Esophagus squamous epithelium (tissue), 5 donors: ENCODE results near the gene FN3K. TPM values are rescaled to one million over a fixed set of nuclear protein-coding genes. Genes with fewer than 3 reads are reported as not detected.

Experiments used
- DNase-seq: peaks from one replicate; lab custom pipeline; 2025; lab: John Stamatoyannopoulos, UW
- H3K27ac ChIP-seq, 4 donors: fragments of 200-600 bp; sonication (generic); one replicate each; pipeline ENCODE4 v1.5.1; 2016 to 2019; ENCODE audit warnings: mild to moderate bottlenecking in 1 of 4
- H3K27me3 ChIP-seq, 4 donors: fragments of 200-600 bp; sonication (generic); 1 replicate in 3 of 4; 2 replicates in 1 of 4; pipeline versions ENCODE4 v1.5.1 to v1.6.0; 2017 to 2021; ENCODE audit warnings: antibody characterized with exemption in 1 of 4
- H3K36me3 ChIP-seq, 3 donors: fragments of 200-600 bp; sonication (generic); one replicate each; pipeline ENCODE4 v1.5.1; 2016 to 2019
- H3K4me1 ChIP-seq, 3 donors: fragments of 200-600 bp; sonication (generic); one replicate each; pipeline ENCODE4 v1.5.1; 2017 to 2019
- H3K4me3 ChIP-seq, 4 donors: fragments of 200-600 bp; sonication (generic); 1 replicate in 3 of 4; 2 replicates in 1 of 4; pipeline ENCODE4 v1.5.1; 2016 to 2019; ENCODE audit warnings: mild to moderate bottlenecking in 2 of 4, moderate library complexity in 1 of 4
- H3K9me3 ChIP-seq, 3 donors: fragments of 200-600 bp; sonication (generic); one replicate each; pipeline ENCODE4 v1.5.1; 2016 to 2019
- POLR2A ChIP-seq, 4 donors: fragments of 450-650 bp; IDR thresholded peaks; one replicate each; pipeline ENCODE4 v1.6.1; 2017; ENCODE audit warnings: antibody characterized with exemption in 4 of 4, mild to moderate bottlenecking in 4 of 4, moderate library complexity in 3 of 4
- WGBS, 2 donors: methylation state at CpG; one replicate each; pipeline ENCODE4 v1.1.5; 2018; 5-methylcytosine and 5-hydroxymethylcytosine counted together
- intact Hi-C: fragments of 100-400 bp; cut with DNase I; formaldehyde crosslinking; loops from one replicate; pipeline ENCODE4 v1.15.0; 2022
- total RNA-seq, 4 donors: library from RNA; depleted of rRNA; stranded (reverse); fragments of >200 nt; gene quantifications; one replicate each; pipeline ENCODE4 v1.1.0, GENCODE V29; 2016
- TF ChIP-seq, protein P1 (sequence below), 6 experiments: fragments of 450-650 bp in 4 of 6; fragments of 200-600 bp in 2 of 6; sonication (generic) in 2 of 6; IDR thresholded peaks; one replicate each; pipeline ENCODE4 v1.5.1; 2016 to 2019; ENCODE audit warnings: antibody characterized with exemption in 6 of 6, mild to moderate bottlenecking in 4 of 6, moderate library complexity in 4 of 6
- donor health status: DM: yes; HTN: yes; CAD: no.

Gene FN3K
- total RNA-seq, 4 donors from 2014 or later = 0.44 to 10.2 (median 2.3) TPM; not detected in 1

- Histone ChIP-seq H3K4me3 (no peak overlapping the region), H3K27me3 (no peaks in the 10 kb centered on the region), H3K27ac (peak overlapping the region in 3 of 4 donors; percentile 80 to 90 (median 84)), H3K4me1 (peaks cover 17 to 39% (median 19%) of the 10 kb centered on the region in 3 donors), H3K9me3 (no peaks in the 10 kb centered on the region), H3K36me3 (no peaks in the 10 kb centered on the region)
- TF ChIP-seq, protein P1, sequence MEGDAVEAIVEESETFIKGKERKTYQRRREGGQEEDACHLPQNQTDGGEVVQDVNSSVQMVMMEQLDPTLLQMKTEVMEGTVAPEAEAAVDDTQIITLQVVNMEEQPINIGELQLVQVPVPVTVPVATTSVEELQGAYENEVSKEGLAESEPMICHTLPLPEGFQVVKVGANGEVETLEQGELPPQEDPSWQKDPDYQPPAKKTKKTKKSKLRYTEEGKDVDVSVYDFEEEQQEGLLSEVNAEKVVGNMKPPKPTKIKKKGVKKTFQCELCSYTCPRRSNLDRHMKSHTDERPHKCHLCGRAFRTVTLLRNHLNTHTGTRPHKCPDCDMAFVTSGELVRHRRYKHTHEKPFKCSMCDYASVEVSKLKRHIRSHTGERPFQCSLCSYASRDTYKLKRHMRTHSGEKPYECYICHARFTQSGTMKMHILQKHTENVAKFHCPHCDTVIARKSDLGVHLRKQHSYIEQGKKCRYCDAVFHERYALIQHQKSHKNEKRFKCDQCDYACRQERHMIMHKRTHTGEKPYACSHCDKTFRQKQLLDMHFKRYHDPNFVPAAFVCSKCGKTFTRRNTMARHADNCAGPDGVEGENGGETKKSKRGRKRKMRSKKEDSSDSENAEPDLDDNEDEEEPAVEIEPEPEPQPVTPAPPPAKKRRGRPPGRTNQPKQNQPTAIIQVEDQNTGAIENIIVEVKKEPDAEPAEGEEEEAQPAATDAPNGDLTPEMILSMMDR (IDR thresholded peaks at IDR 0.05) = no peak
- TF ChIP-seq POLR2A (IDR thresholded peaks at IDR 0.05) = no peak
- intact Hi-C loops = loop anchor here (10.0 kb wide), 1 partner anchor 52 kb away; the partner anchor contains the start of gene TBCD
- no peak for DNase-seq
- 75 to 81% methylated on average over 5 to 10 of the region's 26 CpGs for WGBS, 2 donors
Measured at GRCh38 chr17:82703036-82703745, 32.2 kb upstream of the FN3K start.

DNA sequence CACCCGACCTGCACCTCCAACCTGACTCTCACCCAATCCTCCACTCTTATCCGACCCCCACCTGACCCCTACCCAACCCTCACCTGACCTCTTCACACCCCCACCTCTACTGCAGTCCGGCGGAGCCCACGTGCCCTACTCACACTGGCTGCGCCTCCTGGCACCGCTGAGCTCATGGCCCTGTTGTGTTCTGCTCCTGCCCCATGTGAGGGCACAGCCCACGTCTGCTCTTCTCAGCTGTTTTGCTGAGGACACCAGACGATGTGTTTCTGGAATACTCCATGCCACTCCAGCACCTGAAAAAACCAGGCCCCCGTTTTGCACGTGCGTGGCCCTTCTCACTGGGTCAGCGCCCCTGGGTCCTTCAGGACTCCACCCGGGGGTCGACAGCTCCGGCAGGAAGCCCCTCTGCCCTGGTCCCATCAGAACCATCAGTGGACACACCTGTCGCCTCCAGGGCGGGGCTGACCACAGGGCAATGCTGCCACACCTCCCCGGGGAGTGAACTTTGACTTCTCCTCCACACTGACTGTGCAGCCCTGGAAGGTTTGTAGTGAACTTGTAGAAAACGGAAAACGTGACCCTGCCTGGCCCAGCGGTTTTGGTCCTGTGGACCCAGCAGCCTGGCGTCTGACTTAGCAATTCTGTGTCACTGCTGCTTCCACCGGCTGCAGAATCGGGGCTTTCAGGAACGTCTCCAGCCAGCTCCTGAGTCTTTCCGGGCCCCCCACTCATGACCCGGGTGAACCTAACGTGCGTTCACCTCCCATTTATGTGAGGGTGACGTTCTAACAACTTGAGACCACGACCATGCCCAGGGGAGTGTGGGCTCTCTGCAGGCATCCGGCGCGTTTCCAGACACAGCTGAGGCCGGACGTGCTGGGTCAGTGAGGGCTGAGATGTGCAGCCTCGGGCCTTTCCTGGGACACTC, 31.2 kb upstream of the FN3K start:
- no peak overlapping the region for H3K4me3 ChIP-seq
- no peaks in the 10 kb centered on the region for H3K36me3 ChIP-seq
- DNase-seq = no peak
- no peaks in the 10 kb centered on the region for H3K27me3 ChIP-seq
- H3K27ac ChIP-seq = no peak overlapping the region
- no peak for TF ChIP-seq POLR2A (IDR thresholded peaks at IDR 0.05)
- TF ChIP-seq, protein P1 (IDR thresholded peaks at IDR 0.05) = no peak
- no peaks in the 10 kb centered on the region for H3K9me3 ChIP-seq
- 73 to 75% methylated on average over 12 to 24 of the region's 38 CpGs for WGBS, 2 donors
- peaks cover 14 to 39% (median 17%) of the 10 kb centered on the region in 3 donors for H3K4me1 ChIP-seq
- intact Hi-C loops = loop anchor here (10.0 kb wide), 1 partner anchor 51 kb away; the partner anchor contains the start of gene TBCD

- H3K27me3 ChIP-seq = no peaks in the 10 kb centered on the region
- peaks cover 12 to 33% (median 13%) of the 10 kb centered on the region in 3 donors for H3K4me1 ChIP-seq
- H3K36me3 ChIP-seq = no peaks in the 10 kb centered on the region
- DNase-seq = no peak
- 76 to 86% methylated on average over 3 to 12 of the region's 13 CpGs for WGBS, 2 donors
- TF ChIP-seq, protein P1 (IDR thresholded peaks at IDR 0.05) = no peak
- no peak for TF ChIP-seq POLR2A (IDR thresholded peaks at IDR 0.05)
- H3K4me3 ChIP-seq = no peak overlapping the region
- no peak overlapping the region for H3K27ac ChIP-seq
- no peaks in the 10 kb centered on the region for H3K9me3 ChIP-seq
- intact Hi-C loops = loop anchor here (10.0 kb wide), 1 partner anchor 50 kb away; the partner anchor contains the start of gene TBCD
Measured at GRCh38 chr17:82704886-82705285, 30.5 kb upstream of the FN3K start.

DNA sequence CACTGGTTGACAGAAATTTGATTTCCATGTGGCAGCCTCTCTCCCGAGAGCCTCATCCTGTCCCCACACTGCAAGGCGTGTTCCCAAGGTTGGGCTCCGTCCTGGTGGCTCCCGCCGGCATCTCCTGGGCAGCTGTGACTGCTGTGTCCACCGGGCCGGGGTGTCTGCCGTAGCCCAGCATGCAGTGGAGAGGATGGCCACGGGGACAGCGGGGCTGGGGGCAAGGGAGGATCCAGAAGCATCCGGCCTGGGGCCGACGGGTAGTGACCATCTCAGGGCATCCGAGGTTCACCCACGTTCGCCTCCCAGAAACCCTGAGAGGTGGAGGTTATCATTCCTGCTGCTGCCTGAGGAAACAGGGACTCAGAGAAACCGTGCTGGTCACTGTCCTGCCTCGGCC, 29.7 kb upstream of the FN3K start:
- Histone ChIP-seq H3K4me3 (no peak overlapping the region), H3K4me1 (peaks cover 12 to 33% (median 13%) of the 10 kb centered on the region in 3 donors), H3K27ac (no peak overlapping the region), H3K27me3 (peaks cover 0 to 7% (median 0%) of the 10 kb centered on the region in 4 donors), H3K36me3 (no peaks in the 10 kb centered on the region), H3K9me3 (no peaks in the 10 kb centered on the region)
- WGBS, 2 donors = 79 to 88% methylated on average over 11 to 15 of the region's 18 CpGs
- intact Hi-C loops = loop anchor here (10.0 kb wide), 1 partner anchor 49 kb away; the partner anchor contains the start of gene TBCD
- TF ChIP-seq, protein P1 (IDR thresholded peaks at IDR 0.05) = no peak
- no peak for TF ChIP-seq POLR2A (IDR thresholded peaks at IDR 0.05)
- DNase-seq = no peak
